ENCODE measurements around the gene ADAMTS7.
"Not testable (repeated sequence)": the region's sequence is repeated elsewhere in the genome, so short reads cannot be mapped to it uniquely, and the experiment has no call there.

The ADAMTS7 gene

GRCh38 chr15:78767331-78767951, 43.8 kb downstream of the ADAMTS7 start:
- DNase-seq (ENCODE audit: low spot score) (no peak), FAIRE-seq (no peak)

- not testable (repeated sequence) for FAIRE-seq; DNase-seq (ENCODE audit: low spot score)
Measured at GRCh38 chr15:78766641-78767071, 44.6 kb downstream of the ADAMTS7 start.

GRCh38 chr15:78766041-78766440, 45.2 kb downstream of the ADAMTS7 start:
- no peak for FAIRE-seq

GRCh38 chr15:78765154-78765860, 46.0 kb downstream of the ADAMTS7 start:
- not testable (repeated sequence) for DNase-seq (ENCODE audit: low spot score); FAIRE-seq

More at GRCh38 chr15:78766041-78766440, 45.2 kb downstream of the ADAMTS7 start:
- no peak for DNase-seq (ENCODE audit: low spot score)

- DNase-seq (ENCODE audit: low spot score); FAIRE-seq: not testable (repeated sequence)
Measured at GRCh38 chr15:78764340-78765153, 46.7 kb downstream of the ADAMTS7 start.

- no peak for DNase-seq (ENCODE audit: low spot score)
- no peak for FAIRE-seq
Measured at GRCh38 chr15:78763796-78764241, 47.4 kb downstream of the ADAMTS7 start.

- DNase-seq (ENCODE audit: low spot score) (no peak), FAIRE-seq (no peak)
Measured at GRCh38 chr15:78762985-78763795, 48.1 kb downstream of the ADAMTS7 start.

GRCh38 chr15:78762386-78762961, 48.8 kb downstream of the ADAMTS7 start:
- not testable (repeated sequence) for DNase-seq (ENCODE audit: low spot score); FAIRE-seq

- no peak for FAIRE-seq
Measured at GRCh38 chr15:78761891-78762385, 49.3 kb downstream of the ADAMTS7 start.

GRCh38 chr15:78761475-78761874, 49.8 kb downstream of the ADAMTS7 start:
- not testable (repeated sequence) for DNase-seq (ENCODE audit: low spot score); FAIRE-seq

More at GRCh38 chr15:78761891-78762385, 49.3 kb downstream of the ADAMTS7 start:
- no peak for DNase-seq (ENCODE audit: low spot score)

GRCh38 chr15:78761020-78761419, 50.2 kb downstream of the ADAMTS7 start:
- no peak for DNase-seq (ENCODE audit: low spot score)
- no peak for FAIRE-seq

GRCh38 chr15:78760091-78760882, 51.0 kb downstream of the ADAMTS7 start:
- not testable (repeated sequence) for DNase-seq (ENCODE audit: low spot score); FAIRE-seq

GRCh38 chr15:78759361-78759998, 51.8 kb downstream of the ADAMTS7 start:
- not testable (repeated sequence) for DNase-seq (ENCODE audit: low spot score)

GRCh38 chr15:78758486-78759200, 52.6 kb downstream of the ADAMTS7 start:
- DNase-seq (ENCODE audit: low spot score); FAIRE-seq: not testable (repeated sequence)

More at GRCh38 chr15:78759361-78759998, 51.8 kb downstream of the ADAMTS7 start:
- FAIRE-seq = not testable (repeated sequence)

- DNase-seq (ENCODE audit: low spot score); FAIRE-seq: not testable (repeated sequence)
Measured at GRCh38 chr15:78758084-78758483, 53.2 kb downstream of the ADAMTS7 start.

GRCh38 chr15:78757636-78757905, 53.7 kb downstream of the ADAMTS7 start:
- DNase-seq (ENCODE audit: low spot score) = no peak
- no peak for FAIRE-seq

GRCh38 chr15:78756781-78757635, 54.3 kb downstream of the ADAMTS7 start:
- DNase-seq (ENCODE audit: low spot score) (peak; percentile 84), FAIRE-seq (peak; percentile 73)
